SK-N-SH (cell line): Measurements from ENCODE around the gene STEAP2.

Experiments used
- CHD2 ChIP-seq: fragments of 150-350 bp; IDR thresholded peaks from 2 replicates; pipeline ENCODE4 v1.6.1; 2018; ENCODE audit warnings: low read length; ENCODE audit not compliant: partially characterized antibody
- EZH2phosphoT487 ChIP-seq: fragments of 200-600 bp; sonication (generic); IDR thresholded peaks from 2 replicates; pipeline ENCODE4 v1.6.1; 2017; ENCODE audit warnings: low read depth, mixed run types, mild to moderate bottlenecking, antibody characterized with exemption, moderate library complexity, borderline replicate concordance
- FOXJ3 ChIP-seq: sonication (generic); formaldehyde crosslinking; IDR thresholded peaks from 2 replicates; pipeline ENCODE4 v1.5.1; 2020; ENCODE audit warnings: mild to moderate bottlenecking, missing genetic modification reagents
- GABPA ChIP-seq: IDR thresholded peaks from 2 replicates; pipeline ENCODE4 v1.4.0; 2012; ENCODE audit warnings: low read depth, mild to moderate bottlenecking
- MXI1 ChIP-seq: IDR thresholded peaks from 2 replicates; pipeline ENCODE4 v1.6.1; 2012; ENCODE audit warnings: mild to moderate bottlenecking, low read depth, low read length, improper control_type of control experiment
- NRF1 ChIP-seq: IDR thresholded peaks from 2 replicates; pipeline ENCODE4 v1.6.1; 2012; ENCODE audit warnings: low read depth, mild to moderate bottlenecking, low read length
- RAD21 ChIP-seq: IDR thresholded peaks from 2 replicates; pipeline ENCODE4 v1.6.1; 2012; ENCODE audit warnings: mild to moderate bottlenecking, low read length
- TAF1 ChIP-seq: IDR thresholded peaks from 2 replicates; pipeline ENCODE4 v1.6.1; 2012; ENCODE audit warnings: low read depth, mild to moderate bottlenecking, low read length, moderate library complexity, borderline replicate concordance
- TCF12 ChIP-seq: IDR thresholded peaks from 2 replicates; pipeline ENCODE4 v1.4.0; 2012
- TF ChIP-seq, protein P1 (sequence below): fragments of 200-600 bp; sonication (generic); IDR thresholded peaks from 2 replicates; pipeline ENCODE4 v1.6.1; 2017; ENCODE audit warnings: antibody characterized with exemption, mild to moderate bottlenecking, moderate library complexity
- TF ChIP-seq, protein P2 (sequence below): fragments of 150-350 bp; IDR thresholded peaks from 2 replicates; pipeline ENCODE4 v1.6.1; 2017; ENCODE audit warnings: antibody characterized with exemption, low read length, low read depth, borderline replicate concordance
- TF ChIP-seq, protein P3 (sequence below): IDR thresholded peaks from 2 replicates; pipeline ENCODE4 v1.6.1; 2012; ENCODE audit warnings: mild to moderate bottlenecking, low read depth, low read length, moderate library complexity
- TF ChIP-seq, protein P4 (sequence below): IDR thresholded peaks from 2 replicates; pipeline ENCODE4 v1.4.0; 2012; ENCODE audit warnings: low read depth

DNA sequence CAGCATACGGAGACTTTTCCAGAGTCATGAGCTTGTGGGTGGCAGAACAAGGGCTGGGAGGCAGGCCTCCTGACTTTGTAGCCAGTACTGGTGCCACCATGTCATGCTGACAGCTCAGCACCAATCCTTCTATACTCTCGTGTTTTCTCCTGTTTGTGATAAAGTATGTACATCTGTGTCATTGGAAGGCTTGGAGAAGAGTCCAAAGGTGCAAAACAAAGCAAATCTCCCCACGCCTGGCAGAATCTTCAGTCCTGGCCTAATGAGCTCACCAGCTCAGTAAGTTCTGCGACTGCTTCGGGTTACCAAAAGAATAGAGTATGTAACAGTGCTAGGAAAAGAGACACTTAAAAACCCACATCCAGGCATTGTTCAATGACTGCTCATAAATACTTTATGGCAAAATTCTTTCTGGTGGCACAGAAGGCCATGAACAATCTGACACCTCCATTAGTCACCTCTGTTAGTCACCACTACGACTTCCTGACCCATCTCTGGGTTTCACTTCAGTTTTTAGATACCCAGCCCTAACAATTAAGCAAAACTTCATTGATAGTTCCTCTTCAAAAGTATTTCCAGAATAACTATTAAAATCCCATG is 32.8 kb upstream of the STEAP2 start:
- no peak for TF ChIP-seq EZH2phosphoT487
- TF ChIP-seq, protein P1, sequence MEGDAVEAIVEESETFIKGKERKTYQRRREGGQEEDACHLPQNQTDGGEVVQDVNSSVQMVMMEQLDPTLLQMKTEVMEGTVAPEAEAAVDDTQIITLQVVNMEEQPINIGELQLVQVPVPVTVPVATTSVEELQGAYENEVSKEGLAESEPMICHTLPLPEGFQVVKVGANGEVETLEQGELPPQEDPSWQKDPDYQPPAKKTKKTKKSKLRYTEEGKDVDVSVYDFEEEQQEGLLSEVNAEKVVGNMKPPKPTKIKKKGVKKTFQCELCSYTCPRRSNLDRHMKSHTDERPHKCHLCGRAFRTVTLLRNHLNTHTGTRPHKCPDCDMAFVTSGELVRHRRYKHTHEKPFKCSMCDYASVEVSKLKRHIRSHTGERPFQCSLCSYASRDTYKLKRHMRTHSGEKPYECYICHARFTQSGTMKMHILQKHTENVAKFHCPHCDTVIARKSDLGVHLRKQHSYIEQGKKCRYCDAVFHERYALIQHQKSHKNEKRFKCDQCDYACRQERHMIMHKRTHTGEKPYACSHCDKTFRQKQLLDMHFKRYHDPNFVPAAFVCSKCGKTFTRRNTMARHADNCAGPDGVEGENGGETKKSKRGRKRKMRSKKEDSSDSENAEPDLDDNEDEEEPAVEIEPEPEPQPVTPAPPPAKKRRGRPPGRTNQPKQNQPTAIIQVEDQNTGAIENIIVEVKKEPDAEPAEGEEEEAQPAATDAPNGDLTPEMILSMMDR: no peak
- TF ChIP-seq, protein P2, sequence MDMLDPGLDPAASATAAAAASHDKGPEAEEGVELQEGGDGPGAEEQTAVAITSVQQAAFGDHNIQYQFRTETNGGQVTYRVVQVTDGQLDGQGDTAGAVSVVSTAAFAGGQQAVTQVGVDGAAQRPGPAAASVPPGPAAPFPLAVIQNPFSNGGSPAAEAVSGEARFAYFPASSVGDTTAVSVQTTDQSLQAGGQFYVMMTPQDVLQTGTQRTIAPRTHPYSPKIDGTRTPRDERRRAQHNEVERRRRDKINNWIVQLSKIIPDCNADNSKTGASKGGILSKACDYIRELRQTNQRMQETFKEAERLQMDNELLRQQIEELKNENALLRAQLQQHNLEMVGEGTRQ: no peak
- TF ChIP-seq, protein P3, sequence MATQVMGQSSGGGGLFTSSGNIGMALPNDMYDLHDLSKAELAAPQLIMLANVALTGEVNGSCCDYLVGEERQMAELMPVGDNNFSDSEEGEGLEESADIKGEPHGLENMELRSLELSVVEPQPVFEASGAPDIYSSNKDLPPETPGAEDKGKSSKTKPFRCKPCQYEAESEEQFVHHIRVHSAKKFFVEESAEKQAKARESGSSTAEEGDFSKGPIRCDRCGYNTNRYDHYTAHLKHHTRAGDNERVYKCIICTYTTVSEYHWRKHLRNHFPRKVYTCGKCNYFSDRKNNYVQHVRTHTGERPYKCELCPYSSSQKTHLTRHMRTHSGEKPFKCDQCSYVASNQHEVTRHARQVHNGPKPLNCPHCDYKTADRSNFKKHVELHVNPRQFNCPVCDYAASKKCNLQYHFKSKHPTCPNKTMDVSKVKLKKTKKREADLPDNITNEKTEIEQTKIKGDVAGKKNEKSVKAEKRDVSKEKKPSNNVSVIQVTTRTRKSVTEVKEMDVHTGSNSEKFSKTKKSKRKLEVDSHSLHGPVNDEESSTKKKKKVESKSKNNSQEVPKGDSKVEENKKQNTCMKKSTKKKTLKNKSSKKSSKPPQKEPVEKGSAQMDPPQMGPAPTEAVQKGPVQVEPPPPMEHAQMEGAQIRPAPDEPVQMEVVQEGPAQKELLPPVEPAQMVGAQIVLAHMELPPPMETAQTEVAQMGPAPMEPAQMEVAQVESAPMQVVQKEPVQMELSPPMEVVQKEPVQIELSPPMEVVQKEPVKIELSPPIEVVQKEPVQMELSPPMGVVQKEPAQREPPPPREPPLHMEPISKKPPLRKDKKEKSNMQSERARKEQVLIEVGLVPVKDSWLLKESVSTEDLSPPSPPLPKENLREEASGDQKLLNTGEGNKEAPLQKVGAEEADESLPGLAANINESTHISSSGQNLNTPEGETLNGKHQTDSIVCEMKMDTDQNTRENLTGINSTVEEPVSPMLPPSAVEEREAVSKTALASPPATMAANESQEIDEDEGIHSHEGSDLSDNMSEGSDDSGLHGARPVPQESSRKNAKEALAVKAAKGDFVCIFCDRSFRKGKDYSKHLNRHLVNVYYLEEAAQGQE: 0 out of 2 replicates have a peak, but pooled peaks have one; percentile 5
- no peak for TF ChIP-seq MXI1
- no peak for TF ChIP-seq RAD21
- TF ChIP-seq CHD2: no peak
- TF ChIP-seq, protein P4, sequence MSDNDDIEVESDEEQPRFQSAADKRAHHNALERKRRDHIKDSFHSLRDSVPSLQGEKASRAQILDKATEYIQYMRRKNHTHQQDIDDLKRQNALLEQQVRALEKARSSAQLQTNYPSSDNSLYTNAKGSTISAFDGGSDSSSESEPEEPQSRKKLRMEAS: no peak; the same call in 1 of the 2 replicates
- no peak for TF ChIP-seq FOXJ3 (CRISPR knock-in tag)
- no peak for TF ChIP-seq NRF1
- peak; percentile 67 for TF ChIP-seq TCF12
- 0 out of 2 replicates have a peak, but pooled peaks have one; percentile 32 for TF ChIP-seq TAF1
- no peak for TF ChIP-seq GABPA
